Chondrocyte (in vitro differentiated cells): ENCODE measurements around the gene FRMD4A. TPM values are rescaled to one million over a fixed set of nuclear protein-coding genes. Genes with fewer than 3 reads are reported as not detected.

Experiments used
- DNase-seq: peaks from one replicate; pipeline ENCODE4 v3.0.0; 2021; ENCODE audit warnings: mixed read lengths, low spot score
- H3K27ac Mint-ChIP-seq: one replicate; pipeline ENCODE4 v1.8.0; 2021; ENCODE audit warnings: mild to moderate bottlenecking, moderate library complexity, mixed read lengths; ENCODE audit not compliant: unreplicated experiment
- H3K27me3 Mint-ChIP-seq: 2 replicates; pipeline ENCODE4 v1.8.0; 2021; ENCODE audit warnings: low read depth, mixed read lengths
- H3K36me3 Mint-ChIP-seq: 2 replicates; pipeline ENCODE4 v1.8.0; 2021; ENCODE audit warnings: low read depth, mixed read lengths
- H3K4me1 Mint-ChIP-seq: 2 replicates; pipeline ENCODE4 v1.8.0; 2021; ENCODE audit warnings: low read depth, mild to moderate bottlenecking, mixed read lengths
- H3K4me3 Mint-ChIP-seq: one replicate; pipeline ENCODE4 v1.8.0; 2021; ENCODE audit warnings: mild to moderate bottlenecking, moderate library complexity, mixed read lengths; ENCODE audit not compliant: unreplicated experiment
- H3K9me3 Mint-ChIP-seq: 2 replicates; pipeline ENCODE4 v1.8.0; 2021; ENCODE audit warnings: low read depth, mixed read lengths
- total RNA-seq: library from RNA; stranded (reverse); gene quantifications from 3 replicates; pipeline ENCODE4 v1.2.1, GENCODE V29; 2021
- TF ChIP-seq, protein P1 (sequence below): fragments of 200-600 bp; sonication (generic); IDR thresholded peaks from 2 replicates; pipeline ENCODE4 v1.5.0; 2021; ENCODE audit warnings: antibody characterized with exemption, mild to moderate bottlenecking, moderate library complexity

The FRMD4A gene
- total RNA-seq, 1 donor from 2014 or later: 129 TPM

DNA sequence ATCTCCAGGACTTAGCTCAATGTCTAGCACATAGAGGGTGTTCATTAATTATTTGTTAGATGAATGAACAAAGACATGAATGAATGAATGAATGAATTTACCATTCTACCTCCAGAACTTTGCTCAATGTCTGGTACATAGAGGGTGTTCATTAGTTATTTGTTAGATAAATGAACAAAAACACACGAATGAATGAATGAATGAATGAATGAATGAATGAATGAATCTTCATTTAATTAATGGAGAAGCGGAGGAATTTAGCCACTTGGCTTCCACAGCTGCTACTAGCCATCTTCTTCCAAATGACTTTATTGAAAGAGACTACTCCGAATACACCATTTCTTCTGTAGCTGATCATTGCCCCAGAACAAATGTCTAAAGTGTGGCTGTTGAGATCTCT, 368.9 kb downstream of the FRMD4A start:
- peaks cover 88% of the 10 kb centered on the region for H3K4me1 Mint-ChIP-seq
- peaks cover 8% of the 10 kb centered on the region for H3K36me3 Mint-ChIP-seq
- no peak for DNase-seq
- H3K27me3 Mint-ChIP-seq: no peaks in the 10 kb centered on the region
- H3K4me3 Mint-ChIP-seq: no peak overlapping the region
- H3K27ac Mint-ChIP-seq: peak overlapping the region; percentile 92
- TF ChIP-seq, protein P1, sequence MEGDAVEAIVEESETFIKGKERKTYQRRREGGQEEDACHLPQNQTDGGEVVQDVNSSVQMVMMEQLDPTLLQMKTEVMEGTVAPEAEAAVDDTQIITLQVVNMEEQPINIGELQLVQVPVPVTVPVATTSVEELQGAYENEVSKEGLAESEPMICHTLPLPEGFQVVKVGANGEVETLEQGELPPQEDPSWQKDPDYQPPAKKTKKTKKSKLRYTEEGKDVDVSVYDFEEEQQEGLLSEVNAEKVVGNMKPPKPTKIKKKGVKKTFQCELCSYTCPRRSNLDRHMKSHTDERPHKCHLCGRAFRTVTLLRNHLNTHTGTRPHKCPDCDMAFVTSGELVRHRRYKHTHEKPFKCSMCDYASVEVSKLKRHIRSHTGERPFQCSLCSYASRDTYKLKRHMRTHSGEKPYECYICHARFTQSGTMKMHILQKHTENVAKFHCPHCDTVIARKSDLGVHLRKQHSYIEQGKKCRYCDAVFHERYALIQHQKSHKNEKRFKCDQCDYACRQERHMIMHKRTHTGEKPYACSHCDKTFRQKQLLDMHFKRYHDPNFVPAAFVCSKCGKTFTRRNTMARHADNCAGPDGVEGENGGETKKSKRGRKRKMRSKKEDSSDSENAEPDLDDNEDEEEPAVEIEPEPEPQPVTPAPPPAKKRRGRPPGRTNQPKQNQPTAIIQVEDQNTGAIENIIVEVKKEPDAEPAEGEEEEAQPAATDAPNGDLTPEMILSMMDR: no peak
- H3K9me3 Mint-ChIP-seq: peaks cover 4% of the 10 kb centered on the region

DNA sequence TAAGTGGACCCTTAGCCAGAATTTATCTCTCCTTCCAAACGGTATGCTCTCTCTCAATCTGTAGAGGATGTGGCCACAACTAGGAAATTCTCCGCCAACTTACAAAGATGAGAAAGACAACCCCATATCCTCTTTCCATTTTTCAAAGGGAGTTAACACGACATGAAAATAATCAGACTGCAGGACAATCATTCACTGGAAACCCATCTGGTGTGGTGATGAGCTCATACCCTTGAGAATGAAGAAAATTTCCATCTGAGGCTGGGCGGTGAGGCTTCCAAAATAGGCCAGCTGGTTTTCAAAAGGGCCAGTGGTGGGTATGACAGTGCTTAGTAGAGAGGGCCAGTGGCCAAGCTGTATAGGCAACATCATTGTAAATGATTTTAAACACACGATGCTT, 369.6 kb downstream of the FRMD4A start:
- peak overlapping the region; percentile 92 for H3K27ac Mint-ChIP-seq
- peaks cover 88% of the 10 kb centered on the region for H3K4me1 Mint-ChIP-seq
- H3K9me3 Mint-ChIP-seq: no peaks in the 10 kb centered on the region
- no peak overlapping the region for H3K4me3 Mint-ChIP-seq
- TF ChIP-seq, protein P1: no peak
- DNase-seq: no peak
- peaks cover 4% of the 10 kb centered on the region for H3K36me3 Mint-ChIP-seq
- no peaks in the 10 kb centered on the region for H3K27me3 Mint-ChIP-seq

DNA sequence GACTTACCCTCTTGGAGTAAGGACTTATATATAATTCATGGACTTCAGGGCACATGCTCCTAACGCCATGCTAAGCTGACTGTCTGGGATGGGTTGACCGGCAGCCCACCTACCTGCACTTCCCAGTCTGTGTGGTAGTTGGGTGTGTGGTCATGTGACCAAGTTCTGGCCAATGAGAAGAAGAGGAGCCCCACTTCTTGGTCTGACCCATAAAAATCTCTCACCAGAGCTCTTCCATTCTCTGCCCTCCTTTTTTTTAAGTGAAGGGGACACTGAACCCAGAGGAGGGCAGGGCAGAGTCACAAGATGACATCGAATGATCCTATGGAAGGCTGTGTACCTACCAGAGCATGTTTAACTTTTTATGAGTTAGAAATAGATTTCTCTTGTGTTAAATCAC, 370.1 kb downstream of the FRMD4A start:
- H3K27me3 Mint-ChIP-seq: no peaks in the 10 kb centered on the region
- TF ChIP-seq, protein P1: no peak
- H3K4me3 Mint-ChIP-seq: no peak overlapping the region
- H3K9me3 Mint-ChIP-seq: no peaks in the 10 kb centered on the region
- peaks cover 87% of the 10 kb centered on the region for H3K4me1 Mint-ChIP-seq
- H3K36me3 Mint-ChIP-seq: peaks cover 4% of the 10 kb centered on the region
- peak overlapping the region; percentile 92 for H3K27ac Mint-ChIP-seq
- no peak for DNase-seq

DNA sequence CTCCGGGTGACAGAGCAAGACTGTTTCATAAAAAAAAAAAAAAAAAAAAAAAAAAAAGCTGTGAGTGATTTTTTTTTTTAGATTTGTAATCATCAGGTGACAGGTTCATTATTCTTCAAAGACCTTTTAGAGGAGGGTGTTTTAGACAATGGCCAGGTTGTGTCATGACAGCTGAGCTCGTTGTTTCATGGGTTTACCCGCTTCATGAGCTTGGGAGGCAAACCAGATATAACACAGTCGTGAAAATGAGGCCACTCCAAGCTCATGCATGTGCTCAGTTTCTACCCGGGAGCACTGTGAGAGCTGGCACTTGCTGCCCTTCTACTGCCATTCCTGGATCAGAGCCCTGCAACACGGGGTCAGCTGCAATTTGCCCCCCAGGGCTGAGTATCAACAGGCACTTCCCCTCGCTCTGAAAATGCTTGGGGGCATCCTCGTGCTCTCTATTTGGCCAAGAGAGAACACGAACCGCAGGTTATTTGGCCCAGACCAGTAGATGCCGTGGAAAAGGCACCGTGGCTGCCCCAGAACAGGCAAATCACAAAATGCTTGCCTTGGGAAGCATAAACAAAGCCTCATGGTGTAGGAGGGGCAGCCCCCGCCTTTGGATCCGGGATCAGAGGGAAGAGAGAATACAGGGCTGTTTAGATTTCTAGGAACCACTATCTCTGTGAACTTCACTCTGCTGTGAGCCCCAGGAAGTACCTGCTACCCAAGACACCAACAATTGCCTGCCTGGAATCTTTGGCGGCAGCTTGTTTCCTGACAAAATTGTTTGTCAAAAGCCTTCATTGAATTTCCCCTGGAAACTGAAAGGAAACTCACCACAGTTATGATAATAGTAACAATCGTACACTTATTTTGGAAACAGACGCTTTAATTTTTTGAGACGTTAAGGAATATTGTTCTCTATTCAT, 371.0 kb downstream of the FRMD4A start:
- H3K27ac Mint-ChIP-seq: peak overlapping the region; percentile 92
- H3K4me3 Mint-ChIP-seq: peak overlapping the region; percentile 21
- peaks cover 4% of the 10 kb centered on the region for H3K36me3 Mint-ChIP-seq
- peaks cover 82% of the 10 kb centered on the region for H3K4me1 Mint-ChIP-seq
- no peaks in the 10 kb centered on the region for H3K9me3 Mint-ChIP-seq
- TF ChIP-seq, protein P1: no peak
- no peaks in the 10 kb centered on the region for H3K27me3 Mint-ChIP-seq
- DNase-seq: no peak

DNA sequence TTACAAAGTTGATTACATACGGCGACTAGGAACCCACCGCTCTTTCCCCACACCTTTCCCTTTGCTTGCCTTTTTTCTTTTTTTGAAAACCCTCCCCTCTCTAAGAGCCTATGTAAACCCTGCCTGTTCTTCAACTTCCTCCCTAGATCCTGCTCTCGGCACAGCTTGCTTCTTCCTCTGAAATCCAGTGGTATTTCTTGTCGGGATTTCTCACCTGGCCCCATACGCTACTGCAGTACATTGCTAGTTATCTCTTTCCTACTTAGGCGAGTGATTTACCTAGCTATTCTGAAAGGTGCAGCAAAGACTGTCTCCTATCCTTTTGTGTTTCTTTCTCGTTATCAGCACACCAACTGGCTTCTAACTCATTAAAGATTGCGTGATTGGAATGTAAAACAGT, 372.9 kb downstream of the FRMD4A start:
- DNase-seq: no peak
- TF ChIP-seq, protein P1: no peak
- no peak overlapping the region for H3K4me3 Mint-ChIP-seq
- peaks cover 84% of the 10 kb centered on the region for H3K4me1 Mint-ChIP-seq
- peaks cover 5% of the 10 kb centered on the region for H3K36me3 Mint-ChIP-seq
- no peaks in the 10 kb centered on the region for H3K27me3 Mint-ChIP-seq
- H3K27ac Mint-ChIP-seq: peak overlapping the region; percentile 89
- no peaks in the 10 kb centered on the region for H3K9me3 Mint-ChIP-seq
